TTC549 (cell line): ENCODE data around the gene HRH1.
"Not testable (repeated sequence)": the region's sequence is repeated elsewhere in the genome, so short reads cannot be mapped to it uniquely, and the experiment has no call there.

Source experiments
- FAIRE-seq: peaks from 2 replicates; lab custom pipeline; 2012; peaks lifted over from hg19 to GRCh38; lab: Jason Lieb, UNC

HRH1 gene

DNA sequence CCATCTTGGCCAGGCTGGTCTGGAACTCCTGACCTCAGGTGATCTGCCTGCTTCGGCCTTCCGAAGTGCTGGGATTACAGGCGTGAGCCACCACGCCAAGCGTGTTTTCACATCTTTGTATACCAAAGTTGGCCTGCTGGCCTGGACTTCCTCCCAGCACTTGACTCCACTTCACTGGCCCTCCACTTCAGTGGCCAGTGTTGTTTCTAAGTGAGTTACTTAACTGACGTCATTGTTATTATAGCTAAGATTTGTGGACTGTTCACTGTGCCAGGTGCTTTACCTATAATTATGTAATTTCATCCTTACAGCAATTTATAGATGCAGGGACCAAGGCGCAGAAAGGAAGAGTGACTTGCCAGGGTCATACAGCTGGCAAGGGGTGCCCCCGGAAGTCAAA is 52.0 kb downstream of the HRH1 start:
- no peak for FAIRE-seq

DNA sequence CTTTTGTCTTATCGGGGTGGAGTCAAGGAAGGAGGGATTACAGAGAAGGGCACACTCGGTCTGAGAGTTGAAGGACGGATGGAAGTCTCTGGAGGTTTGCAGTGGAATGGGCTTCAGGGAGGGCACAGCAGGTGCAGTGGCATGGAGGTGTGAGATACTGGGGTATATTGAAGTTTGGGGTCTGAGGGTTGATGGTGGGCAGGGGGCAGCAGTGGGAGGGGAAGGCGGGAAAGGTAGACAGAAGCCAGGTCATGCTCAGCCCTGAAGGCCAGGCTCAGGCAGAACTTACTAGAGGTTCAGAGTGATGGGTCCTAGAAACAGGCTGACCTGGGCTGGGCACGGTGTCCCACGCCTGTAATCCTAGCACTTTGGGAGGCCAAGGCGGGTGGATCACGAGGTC is 52.7 kb downstream of the HRH1 start:
- FAIRE-seq: no peak

DNA sequence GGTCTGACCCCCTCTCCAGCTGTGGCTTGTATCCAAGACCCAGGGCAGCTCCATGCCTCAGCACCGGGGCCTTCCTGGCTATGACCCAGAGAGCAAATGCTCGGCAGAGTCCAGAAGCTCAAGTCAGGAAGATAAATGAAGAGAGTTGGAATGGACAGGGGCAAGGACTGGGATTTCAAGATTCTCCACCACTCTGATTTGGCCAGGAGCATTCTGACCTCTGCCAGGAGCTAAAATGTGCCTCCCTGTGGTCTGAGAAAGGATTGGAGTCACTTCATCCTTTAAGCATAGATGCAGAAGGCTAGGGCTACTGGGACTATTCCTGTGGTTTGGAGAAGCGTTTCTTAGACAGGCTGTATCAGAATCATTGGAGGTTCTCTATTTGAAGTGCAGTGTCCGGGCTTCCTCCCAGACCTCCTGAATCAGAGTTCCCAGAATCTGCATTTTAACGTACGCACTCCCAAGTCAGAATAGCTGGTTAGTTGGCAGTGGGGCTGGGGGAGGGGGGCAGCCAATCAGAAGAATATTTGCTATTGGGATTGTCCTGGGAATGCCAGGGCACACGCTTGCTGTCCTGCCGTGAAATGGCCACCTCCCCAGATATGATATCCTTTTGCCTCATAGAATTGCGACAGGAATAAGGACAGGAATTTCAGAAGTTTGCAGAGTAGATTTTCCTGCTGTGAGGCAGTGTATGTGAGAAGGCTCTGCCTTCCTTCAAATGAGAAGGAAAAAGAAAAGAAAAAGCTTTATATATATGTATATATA is 57.4 kb downstream of the HRH1 start:
- no peak for FAIRE-seq

DNA sequence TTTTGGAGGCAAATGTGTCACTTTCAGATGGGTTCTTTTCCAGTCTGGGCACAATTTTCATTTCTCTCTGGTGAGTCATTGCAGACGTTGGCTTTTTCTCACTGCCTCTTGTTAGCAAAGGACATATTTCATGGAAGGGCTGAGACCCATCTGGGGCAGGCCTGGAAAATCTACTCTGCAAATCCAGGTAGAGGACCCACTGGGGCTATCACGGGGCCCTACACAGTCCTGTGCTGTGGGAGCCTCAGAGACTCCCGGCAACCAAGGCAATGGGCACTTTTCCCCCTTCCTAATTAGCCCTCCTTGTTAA is 58.0 kb downstream of the HRH1 start:
- no peak for FAIRE-seq

DNA sequence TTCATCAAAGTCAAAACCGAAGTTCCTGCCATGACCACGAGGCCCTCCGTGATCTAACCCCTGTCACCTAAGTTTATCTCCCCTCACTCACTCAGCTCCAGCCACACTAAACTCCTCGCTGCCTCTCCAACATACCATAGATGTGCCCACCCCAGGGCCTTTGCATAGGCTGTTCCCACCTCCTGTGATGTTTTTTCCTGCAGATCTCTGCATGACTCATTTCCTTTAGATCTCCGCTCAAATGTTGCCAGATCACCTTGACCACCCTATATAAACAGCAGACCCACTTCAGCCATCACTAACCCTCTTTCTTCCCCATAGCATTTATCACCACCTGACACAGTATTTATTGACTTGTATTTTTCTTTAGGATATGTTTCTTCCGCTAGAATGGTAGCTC is 58.5 kb downstream of the HRH1 start:
- no peak for FAIRE-seq

DNA sequence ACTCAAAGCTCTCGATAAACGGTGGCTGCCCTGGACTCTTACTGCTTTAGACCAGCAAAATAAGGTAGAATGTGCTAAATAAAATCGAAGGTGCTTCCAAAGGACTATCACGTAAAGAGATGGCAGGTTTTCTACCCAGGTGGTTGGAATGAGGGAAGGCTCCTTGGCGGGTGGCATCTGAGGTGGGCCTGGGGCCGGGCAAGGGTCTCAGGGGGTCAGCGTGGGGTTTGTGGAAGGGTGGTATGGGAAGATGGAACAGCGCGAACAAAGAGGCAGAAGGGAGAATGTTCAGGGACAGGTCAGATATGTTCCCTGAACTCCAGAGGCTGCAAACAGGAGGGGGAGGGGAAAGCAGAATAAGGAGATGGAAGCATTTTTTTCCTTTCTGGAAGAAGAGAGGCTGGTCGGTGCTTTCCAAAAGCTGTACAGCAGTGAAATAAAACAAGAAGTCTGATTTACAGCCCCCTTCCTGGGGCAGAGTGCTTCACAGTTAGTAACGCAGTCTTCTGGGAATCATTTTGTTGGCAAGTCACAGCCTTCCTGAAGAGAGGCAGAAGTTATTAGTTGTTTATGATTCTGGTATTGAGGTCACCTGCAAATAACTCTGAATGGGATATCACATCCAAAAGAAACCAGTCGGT is 59.6 kb downstream of the HRH1 start:
- FAIRE-seq: no peak

DNA sequence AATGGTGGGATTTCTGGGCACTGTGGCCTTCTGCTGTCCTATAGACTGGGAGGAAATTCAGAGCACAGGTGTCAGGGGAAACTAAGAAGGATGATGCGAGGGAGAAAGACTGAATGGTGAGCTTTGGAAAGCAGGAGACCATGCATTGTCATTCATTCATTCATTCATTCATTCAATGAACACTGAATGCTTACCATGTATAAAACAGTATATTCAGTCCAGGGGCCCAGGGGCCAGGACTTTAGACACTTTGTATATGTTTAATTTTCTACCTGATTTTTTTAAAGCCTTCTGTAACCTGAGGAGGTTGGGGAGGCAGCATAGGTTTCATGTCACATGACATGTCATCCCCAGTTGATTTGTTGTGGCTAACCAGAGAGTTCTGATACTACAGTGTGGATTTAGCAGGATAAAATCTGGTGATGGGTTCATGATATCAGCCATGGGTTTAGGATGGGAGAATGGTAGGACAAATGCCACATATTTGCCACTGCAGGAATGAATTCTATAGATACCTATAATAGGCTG is 60.2 kb downstream of the HRH1 start:
- no peak for FAIRE-seq

DNA sequence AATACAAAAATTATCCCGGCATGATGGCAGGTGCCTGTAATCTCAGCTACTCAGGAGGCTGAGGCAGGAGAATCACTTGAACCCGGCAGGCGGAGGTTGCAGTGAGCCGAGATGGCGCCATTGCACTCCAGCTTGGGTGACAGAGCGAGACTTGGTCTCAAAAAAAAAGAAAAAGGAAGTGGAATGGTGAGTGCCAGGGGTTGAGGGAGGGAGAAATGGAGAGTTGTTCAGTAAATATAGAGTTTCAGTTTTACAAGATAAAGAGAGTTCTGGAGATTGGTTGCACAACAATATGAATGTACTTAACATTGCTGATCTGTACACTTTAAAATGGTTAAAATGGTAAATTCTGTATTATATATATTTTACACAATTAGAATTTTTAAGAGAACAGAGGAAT is 63.1 kb downstream of the HRH1 start:
- FAIRE-seq: not testable (repeated sequence)

DNA sequence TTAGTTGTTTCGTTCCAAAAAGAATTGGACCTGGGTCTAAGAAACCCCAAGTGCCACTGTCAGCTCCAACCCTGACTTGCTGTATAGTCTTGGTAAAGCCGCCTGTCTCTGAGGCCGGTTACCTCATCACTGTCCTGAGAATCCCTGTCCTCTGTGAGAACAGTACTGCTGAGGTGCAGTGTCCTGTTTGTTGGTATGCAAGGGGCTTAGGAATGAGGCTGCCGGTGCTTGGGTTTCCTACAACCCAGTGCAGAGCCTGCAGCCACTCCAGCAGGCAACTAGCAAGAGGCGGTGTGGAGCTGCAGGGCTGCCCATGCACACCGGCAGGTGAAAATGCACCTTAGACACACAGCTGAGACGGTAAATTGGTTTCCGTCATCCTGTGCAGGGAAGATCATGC is 65.9 kb downstream of the HRH1 start:
- FAIRE-seq: no peak

DNA sequence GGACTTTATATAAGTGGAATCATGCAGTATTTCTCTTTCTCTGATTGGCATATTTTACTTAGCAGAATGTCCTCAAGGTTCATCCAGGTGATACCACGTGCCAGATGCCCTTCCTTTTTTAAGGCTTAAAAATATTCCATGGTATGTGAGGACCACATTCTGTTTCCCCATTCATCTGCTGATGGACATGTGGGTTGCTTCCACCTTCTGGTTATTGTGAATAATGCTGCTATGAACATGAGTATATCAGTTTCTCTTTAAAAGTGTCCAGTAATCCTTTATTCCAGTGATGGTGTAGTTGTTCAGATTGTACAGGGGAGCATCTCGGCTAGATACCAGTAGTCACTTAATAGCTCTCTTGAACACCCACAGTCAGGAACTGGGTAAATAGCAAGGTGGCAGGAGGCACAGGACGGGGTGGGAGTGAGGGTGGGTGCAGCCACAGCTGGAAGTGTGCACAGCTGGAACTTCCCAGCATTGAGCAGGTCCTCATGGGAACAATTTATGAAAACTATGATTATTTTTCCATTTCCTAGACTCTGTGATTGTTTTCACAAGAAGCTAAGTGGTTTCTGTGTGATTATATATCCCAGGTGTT is 67.6 kb downstream of the HRH1 start:
- FAIRE-seq: no peak

DNA sequence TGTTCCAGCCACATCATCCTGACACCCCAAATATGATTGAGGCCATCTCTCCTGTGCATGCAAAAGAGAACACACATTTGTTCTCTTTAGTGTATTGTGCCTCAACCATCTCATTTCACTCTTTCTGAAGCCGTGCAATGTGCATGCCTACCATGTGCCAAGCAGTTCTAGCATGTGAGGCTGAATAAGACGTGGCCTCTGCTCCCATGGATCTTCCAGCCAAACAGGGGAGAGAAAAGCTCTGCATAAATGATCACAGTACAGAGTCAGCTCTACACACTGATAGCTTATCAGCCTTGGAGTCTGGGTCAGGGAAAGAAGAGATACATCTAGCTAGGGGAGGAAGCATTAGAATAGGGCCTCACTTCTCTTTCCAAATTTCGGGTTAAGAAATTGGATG is 69.7 kb downstream of the HRH1 start:
- no peak for FAIRE-seq

DNA sequence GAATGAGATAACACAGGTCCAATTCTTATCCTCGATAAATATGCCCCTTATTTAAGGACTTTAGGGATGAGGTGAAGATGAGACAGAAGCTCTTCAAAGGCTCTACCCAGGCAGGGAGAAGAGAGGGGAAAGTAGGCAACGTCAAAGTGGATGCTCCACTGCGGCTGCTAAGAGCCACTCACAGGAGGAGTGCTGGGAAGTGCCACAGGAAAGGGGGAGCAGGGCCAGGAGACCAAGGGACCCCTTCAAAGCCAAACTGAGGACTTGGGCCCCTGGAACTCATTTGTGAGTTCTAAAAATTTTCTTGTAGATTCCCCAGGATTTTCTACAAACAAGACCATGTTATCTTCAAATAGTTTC is 70.6 kb downstream of the HRH1 start:
- FAIRE-seq: no peak

DNA sequence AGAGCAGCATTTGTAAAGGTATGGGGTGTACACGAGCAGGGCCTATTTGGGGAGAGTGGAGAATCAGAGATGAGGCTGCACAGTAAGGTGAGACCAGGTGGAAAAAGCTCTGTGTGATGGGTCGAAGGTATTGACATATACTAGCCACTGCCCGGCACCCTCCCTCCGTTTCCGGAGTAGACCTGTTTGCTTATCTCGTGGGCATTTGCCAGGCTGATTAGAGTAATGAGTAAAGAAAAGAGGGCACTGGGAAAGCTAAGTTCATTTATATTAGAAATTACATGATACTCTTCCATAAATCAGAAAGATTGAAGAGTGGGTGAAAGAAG is 71.7 kb downstream of the HRH1 start:
- no peak for FAIRE-seq

DNA sequence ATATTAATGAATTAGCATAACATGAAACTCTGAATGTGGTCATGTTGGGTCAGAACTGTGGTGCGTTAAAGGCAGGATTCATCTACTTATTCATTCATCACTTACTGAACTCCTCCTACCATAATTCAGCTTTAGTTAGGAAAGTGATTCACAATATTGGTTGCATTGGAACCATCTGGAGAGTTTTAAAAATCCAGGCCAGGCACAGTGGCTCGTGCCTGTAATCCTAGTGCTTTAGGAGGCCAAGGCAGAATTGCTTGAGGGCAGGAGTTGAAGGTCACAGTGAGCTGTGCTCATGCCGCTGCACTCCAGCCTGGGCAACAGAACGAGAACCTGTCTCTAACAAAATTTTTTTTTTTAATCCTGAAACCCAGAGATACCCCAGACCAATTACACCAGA is 73.7 kb downstream of the HRH1 start:
- FAIRE-seq: no peak

DNA sequence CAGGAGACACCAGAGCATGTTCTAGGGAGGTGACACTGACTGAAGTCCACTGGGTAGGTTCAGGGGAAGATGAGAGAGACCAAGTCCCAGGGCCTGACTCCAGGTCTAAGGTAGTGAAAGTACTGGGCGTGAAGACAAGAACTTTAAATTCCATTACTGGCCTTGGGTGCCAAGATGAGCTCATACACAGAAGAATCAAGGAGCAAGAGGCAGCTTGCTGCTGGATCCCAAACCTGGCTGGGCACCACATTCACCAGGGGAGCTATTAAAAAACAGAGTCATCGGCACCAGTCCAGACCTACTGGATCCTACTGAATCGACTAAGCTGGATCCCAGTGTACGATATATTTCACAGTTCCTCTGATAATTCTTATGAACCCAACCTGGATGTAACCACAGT is 75.8 kb downstream of the HRH1 start:
- no peak for FAIRE-seq

DNA sequence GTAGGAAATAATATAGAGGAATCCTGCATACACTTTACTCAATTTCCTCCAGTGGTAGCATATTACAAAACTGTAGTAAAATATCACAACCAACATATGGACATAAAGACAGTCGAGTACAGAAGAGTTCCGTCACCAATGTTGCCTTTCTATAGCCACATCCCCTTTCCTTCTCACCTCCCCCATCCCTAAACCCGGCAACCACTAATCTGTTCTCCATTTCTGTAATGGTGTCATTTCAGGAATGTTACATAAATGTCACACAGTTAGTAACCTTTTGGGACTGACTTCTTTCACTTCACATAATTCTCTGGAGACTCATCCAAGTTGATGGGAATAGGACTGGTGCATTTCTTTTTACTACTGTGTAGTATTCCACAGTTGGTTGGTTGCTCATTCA is 76.5 kb downstream of the HRH1 start:
- FAIRE-seq: no peak

DNA sequence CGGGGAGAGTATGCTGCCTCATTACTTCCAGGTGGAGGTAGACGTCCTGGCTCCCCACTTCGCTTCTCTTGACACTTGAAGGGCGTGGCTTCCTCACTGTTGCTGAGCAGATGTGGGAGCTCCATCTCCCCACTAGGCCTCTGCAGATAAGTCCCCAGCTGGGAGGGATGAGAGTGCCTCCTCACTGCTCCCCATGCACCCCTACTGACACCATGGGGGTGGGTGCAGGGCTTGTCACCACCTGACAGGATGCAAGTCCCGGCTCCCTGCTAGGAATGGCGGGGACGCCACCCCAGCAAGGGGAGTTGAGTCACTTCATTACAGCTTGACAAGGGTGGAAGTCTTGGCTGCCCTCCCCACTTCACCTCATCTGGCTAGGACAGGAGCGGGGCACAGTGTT is 81.1 kb downstream of the HRH1 start:
- FAIRE-seq: no peak

DNA sequence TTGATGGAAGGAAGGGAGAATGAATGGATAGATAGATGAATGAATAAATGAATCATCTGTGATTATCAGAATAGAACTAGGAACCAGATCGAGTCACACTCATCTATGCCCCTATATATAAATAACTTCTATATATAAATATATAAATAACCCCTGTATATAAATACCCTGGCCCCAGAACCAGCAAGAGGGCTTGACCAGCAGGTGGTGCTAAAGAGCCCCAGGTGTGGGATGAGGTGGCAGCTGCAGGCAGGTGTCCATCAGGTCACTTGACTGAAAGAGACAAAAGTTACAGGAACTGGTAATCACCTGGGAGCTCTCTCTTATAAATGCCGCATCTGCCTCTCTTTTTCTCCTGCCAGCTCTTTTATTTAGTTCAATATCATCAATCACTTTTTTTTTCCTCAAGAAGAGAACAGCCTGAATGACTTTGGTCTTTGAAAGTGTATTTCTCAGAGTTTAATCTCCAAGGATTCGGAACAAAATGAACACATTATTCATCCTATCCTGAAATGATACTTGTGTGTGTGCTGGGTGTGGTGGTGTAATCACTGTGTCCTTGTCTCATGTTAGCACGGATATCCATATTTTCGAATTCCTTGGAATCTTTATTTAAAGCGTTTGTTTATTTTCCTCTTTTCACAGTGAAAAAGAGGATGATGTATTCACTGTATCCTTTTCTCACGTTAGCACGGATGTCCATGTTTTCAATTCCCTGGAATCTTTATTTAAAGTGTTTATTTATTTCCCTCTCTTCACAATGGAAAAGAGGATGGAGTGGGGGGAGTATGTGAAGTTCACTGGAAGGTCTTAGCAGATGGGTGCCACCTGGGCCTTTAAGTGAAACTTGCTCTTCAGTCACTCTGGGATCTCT is 82.5 kb downstream of the HRH1 start:
- FAIRE-seq: no peak

DNA sequence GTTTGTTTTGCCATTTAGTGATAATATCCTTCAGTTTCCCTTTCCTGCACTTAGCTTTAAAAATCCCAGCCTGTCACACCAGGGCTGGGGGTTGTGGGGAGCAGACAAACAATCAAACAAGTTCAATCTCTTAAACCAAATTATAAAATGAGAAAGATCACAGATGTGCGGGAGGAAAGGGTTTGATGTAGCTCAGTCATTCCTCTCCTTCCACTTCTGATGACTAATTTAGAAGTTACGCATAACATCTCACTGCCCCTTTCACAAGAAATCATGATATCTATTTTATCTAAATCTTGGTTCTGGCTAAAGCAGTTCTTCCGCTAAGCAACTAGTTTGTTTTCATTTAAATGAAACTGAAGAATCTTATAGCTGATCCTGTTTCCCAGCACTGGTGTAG is 83.8 kb downstream of the HRH1 start:
- FAIRE-seq: no peak

DNA sequence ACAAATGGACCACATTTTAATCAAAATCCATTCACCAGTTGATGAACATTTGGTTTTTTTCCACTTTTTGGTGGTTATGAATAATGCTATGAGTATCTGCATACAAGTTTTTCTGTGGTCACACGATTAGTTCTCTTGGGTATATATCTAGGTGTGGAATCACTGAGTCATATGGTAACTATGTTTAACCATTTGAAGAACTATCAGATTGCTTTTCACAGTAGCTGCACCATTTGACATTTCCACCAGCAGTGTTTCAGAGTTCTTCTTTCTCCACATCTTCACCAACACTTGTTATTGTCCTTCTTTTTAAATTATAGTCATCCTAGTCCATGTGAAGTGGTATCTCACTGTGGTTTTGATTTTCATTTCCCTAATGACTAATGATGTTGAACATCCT is 84.6 kb downstream of the HRH1 start:
- FAIRE-seq: no peak

DNA sequence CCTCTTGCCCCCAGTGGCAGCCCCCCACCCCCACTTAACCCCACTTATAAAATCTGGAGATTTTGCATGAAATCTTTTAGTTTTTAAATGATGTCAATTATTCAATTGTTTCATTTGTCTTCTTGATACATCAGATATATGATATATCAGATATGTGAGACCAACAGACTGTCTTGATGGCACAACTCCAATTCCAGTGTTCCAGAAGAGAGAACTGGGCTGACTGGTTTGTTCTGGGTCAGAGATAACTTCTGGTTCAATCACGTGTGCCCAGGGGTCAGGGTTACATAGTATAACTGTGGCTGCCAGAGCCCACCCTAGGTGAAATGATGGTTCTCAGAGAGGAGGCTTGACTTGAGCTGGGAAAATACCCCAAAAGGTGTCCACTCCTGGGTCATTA is 85.5 kb downstream of the HRH1 start:
- FAIRE-seq: no peak

DNA sequence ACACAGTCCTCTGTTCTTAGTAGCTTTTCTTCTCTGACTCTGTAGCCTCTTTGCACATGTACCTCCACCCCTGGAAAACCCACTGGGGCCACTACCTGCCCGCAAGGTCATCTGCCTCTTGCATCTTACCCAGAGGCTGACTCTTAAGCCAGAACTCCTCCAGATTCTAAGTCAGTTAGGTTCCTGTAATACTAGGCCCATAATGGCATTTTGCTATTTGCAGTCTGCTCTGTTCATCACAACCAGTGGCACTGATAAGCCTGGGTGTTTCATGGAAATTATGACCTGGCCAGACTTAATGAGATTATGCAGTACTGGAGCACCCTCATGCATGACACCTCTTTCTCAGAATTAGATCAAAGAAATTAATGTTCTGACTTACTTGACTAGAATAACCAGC is 86.2 kb downstream of the HRH1 start:
- FAIRE-seq: no peak

DNA sequence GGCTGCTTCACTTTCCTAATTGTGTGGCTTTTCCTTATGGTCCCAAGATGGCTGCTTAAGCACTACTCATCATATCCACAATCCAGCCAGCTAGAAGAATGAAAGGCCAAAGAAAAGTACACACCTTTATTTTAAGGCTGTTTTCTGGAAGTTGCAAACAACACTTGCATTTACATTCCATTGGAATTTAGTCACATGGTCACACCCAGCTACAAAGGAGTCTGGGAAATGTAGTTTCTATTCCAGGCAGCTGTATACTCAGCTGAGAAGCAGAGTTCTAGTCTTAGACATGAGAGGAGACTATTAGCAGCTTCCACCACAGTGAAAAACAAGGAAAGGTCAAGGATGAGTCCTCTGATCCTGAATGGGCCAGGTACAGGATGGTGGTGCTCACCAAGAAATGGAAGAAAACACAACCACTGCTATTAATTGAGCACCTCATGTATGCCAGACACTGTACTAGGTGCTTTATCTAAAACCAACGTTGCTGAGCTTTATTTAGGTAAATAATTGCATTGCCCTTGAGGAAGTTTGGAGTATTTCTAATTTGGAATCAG is 89.9 kb downstream of the HRH1 start:
- FAIRE-seq: no peak
